IMR-90 (cell line): ENCODE measurements around the gene ABT1. TPM values are rescaled to one million over a fixed set of nuclear protein-coding genes. Genes with fewer than 3 reads are reported as not detected.
"Not testable (repeated sequence)": the region's sequence is repeated elsewhere in the genome, so short reads cannot be mapped to it uniquely, and the experiment has no call there.

Source experiments
- ATAC-seq: fragments of 200-7000 bp; cut with Tn5 transposase; 2 replicates; pipeline ENCODE4 v1.9.1; 2020; ENCODE audit warnings: low read depth, mild to moderate bottlenecking, moderate library complexity
- BruUV-seq: library from RNA; stranded (reverse); fragments of 400-500 nt; replicated peaks from 2 replicates; lab custom pipeline; 2021; lab: Mats Ljungman, UMichigan
- CTCF ChIA-PET: fragments of 300-600 bp; formaldehyde crosslinking; extraction: SDS; loops from one replicate; lab custom pipeline; 2021; ENCODE audit warnings: antibody characterized with exemption; lab: Yijun Ruan, JAX
- POLR2A ChIA-PET: fragments of 300-600 bp; sonication (Branson Sonifier 250); formaldehyde crosslinking; loops from one replicate; lab custom pipeline; 2022; ENCODE audit warnings: antibody characterized with exemption; ENCODE audit not compliant: unreplicated experiment; lab: Charles Lee
- DNase-seq: peaks from one replicate; pipeline ENCODE4 v3.0.0; 2013
- H2AFZ ChIP-seq: replicated peaks from 2 replicates; pipeline ENCODE3; 2013; ENCODE audit warnings: low read length, mild to moderate bottlenecking; ENCODE audit not compliant: poor library complexity
- H2AK5ac ChIP-seq: 2 replicates; pipeline ENCODE4 v1.6.1; 2013; ENCODE audit warnings: low read depth, low read length, inconsistent platforms
- H2AK9ac ChIP-seq: replicated peaks from 2 replicates; pipeline ENCODE3; 2013; ENCODE audit warnings: mild to moderate bottlenecking, low read depth, low read length, moderate library complexity; ENCODE audit not compliant: poor library complexity
- H2BK120ac ChIP-seq: 2 replicates; pipeline ENCODE4 v1.6.1; 2013; ENCODE audit warnings: low read depth, low read length, inconsistent platforms
- H2BK15ac ChIP-seq: 3 replicates; pipeline ENCODE4 v1.6.1; 2013; ENCODE audit warnings: low read depth, low read length, inconsistent platforms
- H2BK20ac ChIP-seq: 2 replicates; pipeline ENCODE4 v1.6.1; 2013; ENCODE audit warnings: low read depth, mild to moderate bottlenecking, inconsistent platforms, low read length, moderate library complexity
- H2BK5ac ChIP-seq: 2 replicates; pipeline ENCODE4 v1.6.1; 2013; ENCODE audit warnings: mild to moderate bottlenecking, low read depth, low read length, inconsistent platforms; ENCODE audit not compliant: poor library complexity, severe bottlenecking
- H3K14ac ChIP-seq: replicated peaks from 2 replicates; pipeline ENCODE4 v1.6.1; 2013; ENCODE audit warnings: low read depth, low read length, inconsistent platforms
- H3K18ac ChIP-seq: 2 replicates; pipeline ENCODE4 v1.6.1; 2013; ENCODE audit warnings: low read depth, low read length, control low read depth
- H3K23ac ChIP-seq: 2 replicates; pipeline ENCODE4 v1.6.1; 2013; ENCODE audit warnings: low read depth, low read length, inconsistent platforms
- H3K27ac ChIP-seq: 2 replicates; pipeline ENCODE4 v1.5.1; 2013; ENCODE audit warnings: mild to moderate bottlenecking, control low read depth, low read length; ENCODE audit not compliant: insufficient read depth
- H3K27me3 ChIP-seq: 2 replicates; pipeline ENCODE4 v1.6.1; 2013; ENCODE audit warnings: low read length; ENCODE audit not compliant: control insufficient read depth, insufficient read depth
- H3K36me3 ChIP-seq: 2 replicates; pipeline ENCODE4 v1.6.1; 2013; ENCODE audit warnings: low read length, mixed read lengths; ENCODE audit not compliant: control insufficient read depth, insufficient read depth
- H3K4ac ChIP-seq: 2 replicates; pipeline ENCODE4 v1.6.1; 2013; ENCODE audit warnings: low read depth, low read length, inconsistent platforms
- H3K4me1 ChIP-seq: 2 replicates; pipeline ENCODE4 v1.6.1; 2013; ENCODE audit warnings: low read length, mixed read lengths; ENCODE audit not compliant: control insufficient read depth, insufficient read depth
- H3K4me2 ChIP-seq: 2 replicates; pipeline ENCODE4 v1.6.1; 2013; ENCODE audit warnings: low read depth, mild to moderate bottlenecking, control low read depth, low read length, moderate library complexity
- H3K4me3 ChIP-seq: 2 replicates; pipeline ENCODE4 v1.5.1; 2013; ENCODE audit warnings: low read depth, mild to moderate bottlenecking, control low read depth, low read length, moderate library complexity; ENCODE audit not compliant: insufficient read depth
- H3K56ac ChIP-seq: 2 replicates; pipeline ENCODE4 v1.6.1; 2013; ENCODE audit warnings: low read length, inconsistent platforms; ENCODE audit not compliant: insufficient read depth; ENCODE audit errors: extremely low read depth
- H3K79me1 ChIP-seq, 2 experiments: 2 replicates each; pipeline ENCODE4 v1.6.1; 2013; ENCODE audit warnings: low read length in 2 of 2, inconsistent platforms in 1 of 2, low read depth in 1 of 2
- H3K9ac ChIP-seq: 2 replicates; pipeline ENCODE4 v1.6.1; 2013; ENCODE audit warnings: low read depth, low read length, control low read depth
- H3K9me1 ChIP-seq: 2 replicates; pipeline ENCODE4 v1.6.1; 2013; ENCODE audit warnings: low read length, inconsistent platforms; ENCODE audit not compliant: insufficient read depth
- H3K9me3 ChIP-seq: 2 replicates; pipeline ENCODE4 v1.6.1; 2013; ENCODE audit warnings: low read length; ENCODE audit not compliant: control insufficient read depth, insufficient read depth
- H4K20me1 ChIP-seq: 2 replicates; pipeline ENCODE4 v1.6.1; 2013; ENCODE audit warnings: low read length, inconsistent platforms; ENCODE audit not compliant: insufficient read depth
- H4K5ac ChIP-seq: 2 replicates; pipeline ENCODE4 v1.6.1; 2013; ENCODE audit warnings: mild to moderate bottlenecking, low read depth, low read length, control low read depth
- H4K8ac ChIP-seq, 2 experiments: 2 replicates each; pipeline ENCODE4 v1.6.1; 2013; ENCODE audit warnings: low read depth in 2 of 2, low read length in 2 of 2, control low read depth in 1 of 2, inconsistent platforms in 1 of 2
- H4K91ac ChIP-seq: 2 replicates; pipeline ENCODE4 v1.6.1; 2013; ENCODE audit warnings: low read depth, low read length, inconsistent platforms; ENCODE audit not compliant: insufficient read depth
- WGBS, 2 experiments: methylation state at CpG; one replicate each; pipeline versions ENCODE4 v1.1.5 to v1.1.7; 2013; ENCODE audit warnings: missing lambda C conversion rate in 2 of 2; ENCODE audit not compliant: insufficient read length in 1 of 2; ENCODE audit errors: extremely low coverage in 2 of 2; 5-methylcytosine and 5-hydroxymethylcytosine counted together
- dilution Hi-C: fragments of 300-500 bp; cut with HindIII; formaldehyde crosslinking; loops from one replicate; pipeline ENCODE4 v1.14.3; 2018; ENCODE audit warnings: low sequenced_read_pairs; ENCODE audit not compliant: unreplicated experiment
- in situ Hi-C: fragments of 300-500 bp; cut with MboI; formaldehyde crosslinking; loops from 3 replicates; pipeline ENCODE4 v1.14.3; 2019; ENCODE audit warnings: low sequenced_read_pairs, inconsistent platforms, mixed read lengths
- intact Hi-C: fragments of 100-400 bp; cut with micrococcal nuclease; formaldehyde crosslinking; loops from 2 replicates; pipeline ENCODE4 v1.10.0; 2022
- polyA plus RNA-seq, 3 experiments: library from polyadenylated mRNA; depleted of rRNA; stranded (reverse); fragments of >200 nt; gene quantifications; 2 replicates each; pipeline ENCODE4 v1.2.3, GENCODE V29; 2012; ENCODE audit warnings: low replicate concordance in 1 of 3
- total RNA-seq: library from RNA; depleted of rRNA; stranded (reverse); fragments of >200 nt; gene quantifications from 2 replicates; pipeline ENCODE4 v1.2.3, GENCODE V29; 2012

Gene ABT1
- total and polyA plus RNA-seq, 2 of the 4 experiments (the other 2 are of a cell fraction), result 15.2 to 15.4 TPM

- H3K14ac ChIP-seq, CTCF ChIA-PET, DNase-seq, H2AK9ac ChIP-seq, H2AK5ac ChIP-seq, H3K9ac ChIP-seq, intact Hi-C loops, H3K18ac ChIP-seq, H2BK5ac ChIP-seq, H4K20me1 ChIP-seq, H3K56ac ChIP-seq, POLR2A ChIA-PET, ATAC-seq, dilution Hi-C loops, H3K23ac ChIP-seq, H4K5ac ChIP-seq, H3K9me3 ChIP-seq, H4K91ac ChIP-seq, H3K4me2 ChIP-seq, H3K27ac ChIP-seq, H2BK120ac ChIP-seq, H4K8ac ChIP-seq, H2BK20ac ChIP-seq, in situ Hi-C loops, H3K9me1 ChIP-seq, BruUV-seq, H3K4me3 ChIP-seq, H3K4ac ChIP-seq, H2BK15ac ChIP-seq, H3K4me1 ChIP-seq, H2AFZ ChIP-seq, H3K27me3 ChIP-seq: not testable (repeated sequence)
- WGBS, 2 experiments, result 96% methylated on average over 12 of the region's 18 CpGs; no CpG with 5 or more reads in 1 of the 2 experiments
- Histone ChIP-seq H3K36me3 (peaks cover 11% of the 10 kb centered on the region), H3K79me1 (peaks cover 11 to 27% of the 10 kb centered on the region in 2 experiments)
These were observed 49.4 kb upstream of the ABT1 start for GRCh38 chr6:26547363-26547762.
